Parathyroid adenoma (tissue), 2 donors: ENCODE data around the gene PTPRM.

Experiments used
- H2AFZ ChIP-seq: fragments of 300-600 bp; sonication (generic); one replicate; pipeline ENCODE4 v1.7.0; 2017; ENCODE audit warnings: antibody characterized with exemption, mild to moderate bottlenecking
- H3K27ac ChIP-seq: fragments of 300-600 bp; sonication (generic); one replicate; pipeline ENCODE4 v1.7.0; 2017
- H3K27me3 ChIP-seq: fragments of 300-600 bp; sonication (generic); one replicate; pipeline ENCODE4 v1.7.0; 2017; ENCODE audit warnings: low read length; ENCODE audit not compliant: control insufficient read depth, insufficient read depth
- H3K36me3 ChIP-seq: fragments of 300-600 bp; sonication (generic); one replicate; pipeline ENCODE4 v1.7.0; 2017; ENCODE audit warnings: low read length; ENCODE audit not compliant: control insufficient read depth, insufficient read depth
- H3K4me1 ChIP-seq: fragments of 300-600 bp; sonication (generic); one replicate; pipeline ENCODE4 v1.7.0; 2017; ENCODE audit warnings: control low read depth
- H3K4me2 ChIP-seq: fragments of 300-600 bp; sonication (generic); one replicate; pipeline ENCODE4 v1.7.0; 2017; ENCODE audit warnings: low read length
- H3K4me3 ChIP-seq: fragments of 300-600 bp; sonication (generic); one replicate; pipeline ENCODE4 v1.7.0; 2017; ENCODE audit warnings: low read depth, low read length
- H3K79me2 ChIP-seq: fragments of 300-600 bp; sonication (generic); one replicate; pipeline ENCODE4 v1.7.0; 2017; ENCODE audit warnings: control low read depth
- H3K9ac ChIP-seq: fragments of 300-600 bp; sonication (generic); one replicate; pipeline ENCODE4 v1.7.0; 2017; ENCODE audit warnings: mild to moderate bottlenecking
- H3K9me3 ChIP-seq: fragments of 300-600 bp; sonication (generic); one replicate; pipeline ENCODE4 v1.7.0; 2017; ENCODE audit warnings: low read length; ENCODE audit not compliant: control insufficient read depth
- CTCF ChIP-seq: fragments of 300-600 bp; sonication (generic); IDR thresholded peaks from one replicate; pipeline ENCODE4 v1.7.0; 2017; ENCODE audit warnings: antibody characterized with exemption, mild to moderate bottlenecking
- donor health status: primary hyperparathyroidism.

The PTPRM gene

GRCh38 chr18:7571626-7572025, 4.5 kb downstream of the PTPRM start:
- no peak overlapping the region for H3K4me3 ChIP-seq
- H3K79me2 ChIP-seq, result peaks cover 4% of the 10 kb centered on the region
- H2AFZ ChIP-seq, result no peak overlapping the region
- no peak overlapping the region for H3K9ac ChIP-seq
- peaks cover 8% of the 10 kb centered on the region for H3K4me1 ChIP-seq
- no peaks in the 10 kb centered on the region for H3K9me3 ChIP-seq
- H3K36me3 ChIP-seq, result no peaks in the 10 kb centered on the region
- H3K27ac ChIP-seq, result no peak overlapping the region
- no peak for TF ChIP-seq CTCF
- no peak overlapping the region for H3K4me2 ChIP-seq
- H3K27me3 ChIP-seq, result no peaks in the 10 kb centered on the region

DNA sequence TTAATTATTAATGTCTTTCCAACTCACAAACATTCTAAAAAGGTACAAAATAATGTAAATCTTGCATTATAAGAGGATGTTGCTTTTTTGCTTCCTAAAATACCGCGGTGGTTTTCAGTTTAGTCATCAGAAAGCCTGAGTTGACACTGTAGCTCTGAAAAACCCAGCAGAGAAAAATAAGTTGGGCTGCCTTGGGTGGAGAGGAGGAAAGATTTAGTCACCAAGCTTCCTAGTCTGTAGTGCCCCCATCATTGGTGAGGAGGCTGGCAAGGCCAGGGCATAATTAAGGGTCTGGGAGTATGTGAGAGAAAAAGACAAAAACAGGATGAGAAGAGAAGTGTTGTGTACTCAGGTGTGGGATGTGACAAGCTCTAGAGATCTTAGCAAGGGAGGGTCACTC, 5.7 kb downstream of the PTPRM start:
- Histone ChIP-seq H3K9me3 (no peaks in the 10 kb centered on the region), H3K9ac (no peak overlapping the region), H3K4me1 (peaks cover 8% of the 10 kb centered on the region), H3K79me2 (peaks cover 5% of the 10 kb centered on the region), H3K36me3 (no peaks in the 10 kb centered on the region), H3K27me3 (no peaks in the 10 kb centered on the region), H3K4me3 (no peak overlapping the region), H3K4me2 (no peak overlapping the region), H3K27ac (no peak overlapping the region), H2AFZ (no peak overlapping the region)
- TF ChIP-seq CTCF, result no peak

DNA sequence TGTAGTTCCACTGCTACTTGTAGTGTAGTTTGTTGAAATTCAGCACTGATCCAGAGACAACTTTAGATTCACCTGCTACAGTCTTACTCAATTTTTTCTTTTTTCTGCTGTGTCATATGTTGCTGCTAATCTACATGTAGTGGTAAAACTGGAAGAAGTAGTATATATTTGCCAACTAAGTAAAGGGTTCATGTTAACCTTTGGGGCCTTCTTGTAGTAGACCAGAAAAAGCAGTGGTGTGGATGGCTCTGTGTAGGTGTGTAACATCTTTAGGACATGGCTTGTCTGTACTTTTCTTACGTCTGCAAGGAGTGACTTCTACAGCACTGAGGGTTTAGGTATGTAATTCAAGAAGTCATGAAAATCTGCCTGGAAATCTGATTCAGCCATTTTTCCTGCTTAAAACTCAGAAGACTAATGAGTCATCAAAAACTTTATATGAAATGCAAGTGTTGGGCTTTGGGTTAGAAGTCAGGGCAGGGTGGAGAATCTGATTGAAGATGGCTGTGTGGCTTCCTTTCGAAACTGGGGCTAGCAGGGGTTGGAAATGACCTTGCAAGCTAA, 8.4 kb downstream of the PTPRM start:
- TF ChIP-seq CTCF, result no peak
- Histone ChIP-seq H3K79me2 (peaks cover 23% of the 10 kb centered on the region), H3K9ac (no peak overlapping the region), H3K27ac (peak overlapping the region; percentile 13), H3K4me2 (no peak overlapping the region), H3K4me3 (no peak overlapping the region), H3K4me1 (peaks cover 6% of the 10 kb centered on the region), H3K36me3 (no peaks in the 10 kb centered on the region), H3K9me3 (no peaks in the 10 kb centered on the region), H3K27me3 (no peaks in the 10 kb centered on the region), H2AFZ (peak overlapping the region; percentile 28)

DNA sequence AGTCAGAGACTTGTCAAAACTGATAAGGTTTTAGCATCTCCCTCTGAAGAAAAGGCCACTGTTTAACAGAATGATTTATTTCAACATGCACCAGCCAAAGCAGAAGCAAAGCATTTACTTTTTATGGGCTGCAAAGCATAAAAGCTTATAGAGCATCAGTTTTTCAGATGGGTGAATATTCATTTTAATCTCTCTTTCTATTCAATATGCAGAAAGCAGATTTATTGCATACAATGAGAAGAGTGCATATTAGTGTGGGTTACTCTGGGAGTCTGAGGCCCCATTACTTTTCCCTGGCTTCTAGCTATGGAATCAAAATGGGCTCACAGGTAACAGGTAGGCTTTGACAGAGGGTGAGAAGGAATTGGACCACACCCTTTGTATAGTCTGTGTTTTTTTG, 9.0 kb downstream of the PTPRM start:
- Histone ChIP-seq H3K9ac (no peak overlapping the region), H3K27me3 (no peaks in the 10 kb centered on the region), H3K27ac (no peak overlapping the region), H3K36me3 (no peaks in the 10 kb centered on the region), H3K4me1 (peaks cover 6% of the 10 kb centered on the region), H3K9me3 (no peaks in the 10 kb centered on the region), H2AFZ (no peak overlapping the region), H3K4me3 (no peak overlapping the region), H3K4me2 (no peak overlapping the region), H3K79me2 (peaks cover 28% of the 10 kb centered on the region)
- TF ChIP-seq CTCF, result no peak

DNA sequence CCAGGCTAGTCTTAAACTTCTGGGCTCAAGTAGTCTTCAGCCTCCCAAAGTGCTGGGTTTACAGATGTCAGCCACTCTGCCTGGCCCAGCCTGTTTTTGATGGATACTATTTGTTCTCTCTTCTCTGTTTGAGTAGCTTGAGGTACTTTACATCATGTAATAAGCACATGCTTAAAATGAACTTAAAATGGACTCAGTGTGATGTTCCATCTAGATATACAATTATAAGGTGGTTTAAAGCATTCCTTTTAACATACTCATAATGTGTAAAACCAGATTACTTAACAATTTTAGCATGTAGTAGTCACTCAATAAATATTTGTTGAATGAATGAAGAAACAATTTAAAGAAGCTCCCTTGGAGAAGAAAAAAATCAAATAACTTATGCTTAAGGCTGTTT, 9.6 kb downstream of the PTPRM start:
- peaks cover 29% of the 10 kb centered on the region for H3K79me2 ChIP-seq
- no peak overlapping the region for H3K9ac ChIP-seq
- peaks cover 6% of the 10 kb centered on the region for H3K4me1 ChIP-seq
- no peak overlapping the region for H3K27ac ChIP-seq
- TF ChIP-seq CTCF, result no peak
- H3K27me3 ChIP-seq, result no peaks in the 10 kb centered on the region
- H3K9me3 ChIP-seq, result no peaks in the 10 kb centered on the region
- no peak overlapping the region for H2AFZ ChIP-seq
- no peaks in the 10 kb centered on the region for H3K36me3 ChIP-seq
- H3K4me2 ChIP-seq, result no peak overlapping the region
- H3K4me3 ChIP-seq, result no peak overlapping the region
